Ishikawa (cell line): ENCODE measurements around the gene FOXN3.

Source experiments
- CEBPB ChIP-seq: IDR thresholded peaks from 2 replicates; pipeline ENCODE4 v1.6.1; 2012
- CREB1 ChIP-seq: IDR thresholded peaks from 2 replicates; pipeline ENCODE4 v1.6.1; 2012; ENCODE audit warnings: low read depth
- EGR1 ChIP-seq: IDR thresholded peaks from 2 replicates; pipeline ENCODE4 v1.6.1; 2012
- EP300 ChIP-seq: IDR thresholded peaks from 2 replicates; pipeline ENCODE4 v1.6.1; 2012; ENCODE audit warnings: borderline replicate concordance
- FOXM1 ChIP-seq: IDR thresholded peaks from 2 replicates; pipeline ENCODE4 v1.6.1; 2012; ENCODE audit warnings: low read depth, borderline replicate concordance
- NFIC ChIP-seq: IDR thresholded peaks from 2 replicates; pipeline ENCODE4 v1.6.1; 2012
- RAD21 ChIP-seq: IDR thresholded peaks from 2 replicates; pipeline ENCODE4 v1.6.1; 2012; ENCODE audit warnings: low read depth
- TAF1 ChIP-seq: IDR thresholded peaks from 2 replicates; pipeline ENCODE4 v1.6.1; 2012; ENCODE audit warnings: low read depth, mild to moderate bottlenecking
- TCF12 ChIP-seq: IDR thresholded peaks from 2 replicates; pipeline ENCODE4 v1.6.1; 2012; ENCODE audit warnings: low read depth
- TEAD4 ChIP-seq: IDR thresholded peaks from 2 replicates; pipeline ENCODE4 v1.6.1; 2012
- YY1 ChIP-seq: IDR thresholded peaks from 2 replicates; pipeline ENCODE4 v1.6.1; 2012; ENCODE audit warnings: low read depth
- TF ChIP-seq, protein P1 (sequence below): IDR thresholded peaks from 2 replicates; pipeline ENCODE4 v1.6.1; 2012; ENCODE audit warnings: low read depth, mild to moderate bottlenecking
- TF ChIP-seq, protein P2 (sequence below): IDR thresholded peaks from 2 replicates; pipeline ENCODE4 v1.6.1; 2012
- TF ChIP-seq, protein P3 (sequence below): IDR thresholded peaks from 2 replicates; pipeline ENCODE4 v1.6.1; 2012

DNA sequence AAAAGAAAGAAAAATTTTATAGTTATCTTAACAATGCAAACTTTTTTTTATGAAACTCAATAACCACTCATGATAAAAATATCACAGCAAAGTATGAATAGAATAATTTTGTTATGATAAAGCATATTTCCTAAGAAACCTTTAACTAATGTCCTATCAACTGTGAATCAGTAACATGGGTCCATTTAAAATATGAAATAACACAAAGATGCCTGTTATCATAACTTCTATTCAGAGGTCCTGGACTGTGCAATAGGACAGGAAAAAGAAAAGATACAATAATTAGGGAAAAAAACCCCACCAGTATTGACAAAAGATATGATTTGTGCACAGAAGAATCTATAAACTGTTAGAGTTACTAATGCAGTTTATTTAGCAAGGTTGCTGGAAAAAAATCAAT lies 245.4 kb downstream of the FOXN3 start:
- TF ChIP-seq TAF1 (no peak), CEBPB (no peak), EP300 (no peak), CREB1 (no peak), NFIC (no peak), TCF12 (no peak), EGR1 (no peak), TEAD4 (no peak), RAD21 (no peak), YY1 (no peak), FOXM1 (no peak)
- TF ChIP-seq, protein P1, sequence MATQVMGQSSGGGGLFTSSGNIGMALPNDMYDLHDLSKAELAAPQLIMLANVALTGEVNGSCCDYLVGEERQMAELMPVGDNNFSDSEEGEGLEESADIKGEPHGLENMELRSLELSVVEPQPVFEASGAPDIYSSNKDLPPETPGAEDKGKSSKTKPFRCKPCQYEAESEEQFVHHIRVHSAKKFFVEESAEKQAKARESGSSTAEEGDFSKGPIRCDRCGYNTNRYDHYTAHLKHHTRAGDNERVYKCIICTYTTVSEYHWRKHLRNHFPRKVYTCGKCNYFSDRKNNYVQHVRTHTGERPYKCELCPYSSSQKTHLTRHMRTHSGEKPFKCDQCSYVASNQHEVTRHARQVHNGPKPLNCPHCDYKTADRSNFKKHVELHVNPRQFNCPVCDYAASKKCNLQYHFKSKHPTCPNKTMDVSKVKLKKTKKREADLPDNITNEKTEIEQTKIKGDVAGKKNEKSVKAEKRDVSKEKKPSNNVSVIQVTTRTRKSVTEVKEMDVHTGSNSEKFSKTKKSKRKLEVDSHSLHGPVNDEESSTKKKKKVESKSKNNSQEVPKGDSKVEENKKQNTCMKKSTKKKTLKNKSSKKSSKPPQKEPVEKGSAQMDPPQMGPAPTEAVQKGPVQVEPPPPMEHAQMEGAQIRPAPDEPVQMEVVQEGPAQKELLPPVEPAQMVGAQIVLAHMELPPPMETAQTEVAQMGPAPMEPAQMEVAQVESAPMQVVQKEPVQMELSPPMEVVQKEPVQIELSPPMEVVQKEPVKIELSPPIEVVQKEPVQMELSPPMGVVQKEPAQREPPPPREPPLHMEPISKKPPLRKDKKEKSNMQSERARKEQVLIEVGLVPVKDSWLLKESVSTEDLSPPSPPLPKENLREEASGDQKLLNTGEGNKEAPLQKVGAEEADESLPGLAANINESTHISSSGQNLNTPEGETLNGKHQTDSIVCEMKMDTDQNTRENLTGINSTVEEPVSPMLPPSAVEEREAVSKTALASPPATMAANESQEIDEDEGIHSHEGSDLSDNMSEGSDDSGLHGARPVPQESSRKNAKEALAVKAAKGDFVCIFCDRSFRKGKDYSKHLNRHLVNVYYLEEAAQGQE, result no peak
- TF ChIP-seq, protein P2, sequence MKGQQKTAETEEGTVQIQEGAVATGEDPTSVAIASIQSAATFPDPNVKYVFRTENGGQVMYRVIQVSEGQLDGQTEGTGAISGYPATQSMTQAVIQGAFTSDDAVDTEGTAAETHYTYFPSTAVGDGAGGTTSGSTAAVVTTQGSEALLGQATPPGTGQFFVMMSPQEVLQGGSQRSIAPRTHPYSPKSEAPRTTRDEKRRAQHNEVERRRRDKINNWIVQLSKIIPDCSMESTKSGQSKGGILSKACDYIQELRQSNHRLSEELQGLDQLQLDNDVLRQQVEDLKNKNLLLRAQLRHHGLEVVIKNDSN, result no peak
- TF ChIP-seq, protein P3, sequence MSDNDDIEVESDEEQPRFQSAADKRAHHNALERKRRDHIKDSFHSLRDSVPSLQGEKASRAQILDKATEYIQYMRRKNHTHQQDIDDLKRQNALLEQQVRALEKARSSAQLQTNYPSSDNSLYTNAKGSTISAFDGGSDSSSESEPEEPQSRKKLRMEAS, result no peak
